A673 (cell line): Measurements from ENCODE around the gene DPYD. TPM values are rescaled to one million over a fixed set of nuclear protein-coding genes. Genes with fewer than 3 reads are reported as not detected.

Experiments used
- BruUV-seq: library from RNA; stranded (reverse); fragments of 400-500 nt; replicated peaks from 2 replicates; lab custom pipeline; 2021; lab: Mats Ljungman, UMichigan
- CTCF ChIA-PET: fragments of 300-600 bp; sonication (Branson Sonifier 250); formaldehyde crosslinking; loops from one replicate; lab custom pipeline; 2022; ENCODE audit warnings: antibody characterized with exemption; lab: Charles Lee
- POLR2A ChIA-PET: fragments of 300-600 bp; sonication (Branson Sonifier 250); formaldehyde crosslinking; loops from one replicate; lab custom pipeline; 2022; ENCODE audit warnings: antibody characterized with exemption; ENCODE audit not compliant: low non-redundant PET; lab: Charles Lee
- DNase-seq: peaks from one replicate; pipeline ENCODE4 v3.0.0-alpha.2; 2015; ENCODE audit warnings: low spot score
- H3K27ac ChIP-seq: fragments of 200-600 bp; sonication (generic); 2 replicates; pipeline ENCODE4 v1.5.1; 2016; ENCODE audit warnings: mixed run types, low read depth, mild to moderate bottlenecking, mixed read lengths, antibody characterized with exemption, low read length; ENCODE audit not compliant: poor library complexity, severe bottlenecking
- H3K27me3 ChIP-seq: fragments of 200-600 bp; sonication (generic); replicated peaks from 2 replicates; pipeline ENCODE4 v1.6.1; 2017; ENCODE audit warnings: mixed run types, low read depth, mild to moderate bottlenecking, mixed read lengths, antibody characterized with exemption, low read length; ENCODE audit not compliant: insufficient read depth, poor library complexity
- H3K36me3 ChIP-seq: fragments of 200-600 bp; sonication (generic); 2 replicates; pipeline ENCODE4 v1.6.1; 2016; ENCODE audit warnings: mixed run types, mild to moderate bottlenecking, mixed read lengths, antibody characterized with exemption, low read length; ENCODE audit not compliant: insufficient read depth, poor library complexity, severe bottlenecking
- H3K4me1 ChIP-seq: fragments of 200-600 bp; sonication (generic); 2 replicates; pipeline ENCODE4 v1.6.1; 2017; ENCODE audit warnings: mixed run types, mild to moderate bottlenecking, mixed read lengths, antibody characterized with exemption, low read length; ENCODE audit not compliant: insufficient read depth, poor library complexity, severe bottlenecking
- H3K4me3 ChIP-seq: fragments of 200-600 bp; sonication (generic); 2 replicates; pipeline ENCODE4 v1.5.1; 2016; ENCODE audit warnings: low read depth, mixed run types, mild to moderate bottlenecking, mixed read lengths, low read length; ENCODE audit not compliant: poor library complexity, severe bottlenecking
- H3K9me3 ChIP-seq: fragments of 200-600 bp; sonication (generic); 2 replicates; pipeline ENCODE4 v1.6.1; 2016; ENCODE audit warnings: mixed run types, low read depth, mild to moderate bottlenecking, mixed read lengths, antibody characterized with exemption, low read length; ENCODE audit not compliant: poor library complexity, severe bottlenecking
- EZH2 ChIP-seq: fragments of 200-600 bp; sonication (generic); IDR thresholded peaks from 2 replicates; pipeline ENCODE4 v1.6.1; 2017; ENCODE audit warnings: borderline replicate concordance, low read depth, mild to moderate bottlenecking, mixed read lengths, antibody characterized with exemption, low read length; ENCODE audit not compliant: poor library complexity, severe bottlenecking
- intact Hi-C: fragments of 100-400 bp; cut with micrococcal nuclease; formaldehyde crosslinking; loops from one replicate; pipeline ENCODE4 v1.10.0; 2022; ENCODE audit not compliant: unreplicated experiment
- total RNA-seq: library from RNA; stranded (reverse); gene quantifications from 2 replicates; pipeline ENCODE4 v1.2.3, GENCODE V29; 2021
- TF ChIP-seq, protein P1 (sequence below): fragments of 300-800, 200-600 bp; sonication (generic); conservative IDR thresholded peaks from 2 replicates; pipeline ENCODE4 v1.5.1; 2017; ENCODE audit warnings: low read depth, mild to moderate bottlenecking, antibody characterized with exemption, low read length, moderate library complexity, mixed read lengths

DPYD gene
- total RNA-seq, 1 experiment from 2014 or later, result 13.4 TPM

DNA sequence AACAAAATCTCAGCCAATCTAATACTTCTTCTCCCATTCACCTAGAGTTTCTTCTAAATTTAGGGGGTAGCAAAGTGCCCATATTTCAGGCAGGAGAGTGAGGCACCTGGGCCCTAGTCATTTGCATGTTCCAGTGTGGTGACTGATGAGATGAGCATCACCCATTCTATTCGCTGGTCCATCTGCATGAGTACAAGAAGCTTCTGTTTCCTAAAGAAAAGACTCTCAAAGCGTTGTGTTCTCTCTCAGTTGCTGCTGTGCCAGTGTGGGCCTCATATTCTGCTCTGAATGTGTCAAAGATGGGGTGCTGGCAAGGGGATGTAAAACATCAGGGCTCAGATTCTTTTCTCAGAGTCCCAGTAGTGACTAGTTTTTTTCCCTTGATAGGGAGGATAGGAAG, 16.1 kb upstream of the DPYD start:
- no peak for TF ChIP-seq EZH2
- intact Hi-C loops, result no loop called here
- Histone ChIP-seq H3K27me3 (no peaks in the 10 kb centered on the region), H3K36me3 (no peaks in the 10 kb centered on the region), H3K9me3 (no peaks in the 10 kb centered on the region), H3K4me3 (no peak overlapping the region), H3K27ac (no peak overlapping the region), H3K4me1 (peaks cover 3% of the 10 kb centered on the region)
- no TSS peak for BruUV-seq
- POLR2A ChIA-PET, result no interaction called here
- CTCF ChIA-PET, result no interaction called here
- no peak for DNase-seq

DNA sequence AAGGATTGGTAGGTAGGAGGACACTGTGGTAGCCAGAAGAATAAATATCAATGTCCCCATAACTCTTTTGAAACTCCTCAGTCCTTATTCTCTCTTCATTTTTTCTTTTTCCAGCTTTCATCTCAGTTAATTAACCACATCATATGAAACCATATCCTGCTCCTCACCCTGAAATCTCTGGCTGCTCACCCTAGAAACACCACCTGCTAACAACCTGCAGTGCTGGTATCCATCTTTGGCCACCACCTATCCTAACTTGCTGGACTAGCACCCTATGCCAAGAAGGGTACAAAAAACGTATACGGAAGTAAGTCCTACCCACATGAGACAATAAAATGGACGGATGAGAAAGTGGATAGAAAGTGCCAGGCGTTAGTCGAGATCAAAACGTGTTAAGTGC, 13.7 kb upstream of the DPYD start:
- no peak for TF ChIP-seq EZH2
- CTCF ChIA-PET, result no interaction called here
- H3K27ac ChIP-seq, result no peak overlapping the region

DNA sequence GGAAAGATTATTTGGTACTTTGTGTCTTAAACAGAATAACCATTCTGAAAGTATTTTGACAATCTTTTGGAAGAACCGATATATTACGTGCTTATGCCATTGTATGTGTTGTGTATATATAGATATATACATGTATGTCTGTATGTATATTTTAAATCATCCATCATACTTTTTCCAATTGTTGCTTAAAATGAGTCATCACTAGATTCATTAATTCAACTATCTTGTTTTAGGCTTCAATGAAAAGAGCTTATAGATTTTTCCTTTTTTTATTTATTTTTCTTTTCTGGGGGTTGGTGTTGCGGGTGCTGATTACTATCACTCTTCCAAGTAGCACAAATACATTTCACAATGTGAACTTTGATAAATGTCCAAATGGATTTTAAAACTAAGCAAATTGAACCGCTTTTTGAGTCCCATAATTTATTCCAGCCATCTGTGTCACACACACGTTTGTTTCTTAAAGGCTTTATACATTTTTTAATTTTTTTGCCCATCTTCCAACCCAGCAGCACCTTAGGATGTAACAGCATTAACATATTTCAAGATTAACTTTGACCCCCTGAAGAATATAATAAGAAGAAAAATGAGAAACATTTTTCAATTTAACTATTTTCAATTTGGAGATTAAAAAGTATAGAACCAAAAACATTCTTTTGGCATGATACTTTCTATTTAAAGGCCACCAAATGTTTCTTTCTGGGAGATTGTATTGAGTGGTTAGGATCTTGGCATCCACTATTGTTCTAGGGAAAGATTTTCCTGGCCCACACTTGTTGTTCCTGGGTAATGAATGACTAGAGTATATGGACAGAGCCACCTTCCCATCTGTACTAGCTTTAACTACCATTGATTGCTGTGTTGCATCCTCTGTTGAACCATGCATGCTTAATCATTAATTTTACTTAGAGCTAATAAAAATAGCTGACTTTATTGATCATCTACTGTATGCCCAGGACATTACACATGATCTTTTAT, 9.3 kb upstream of the DPYD start:
- Histone ChIP-seq H3K9me3 (no peaks in the 10 kb centered on the region), H3K4me3 (no peak overlapping the region), H3K36me3 (no peaks in the 10 kb centered on the region), H3K27ac (no peak overlapping the region), H3K4me1 (no peaks in the 10 kb centered on the region), H3K27me3 (no peaks in the 10 kb centered on the region)
- DNase-seq, result no peak
- intact Hi-C loops, result no loop called here
- CTCF ChIA-PET, result no interaction called here
- BruUV-seq, result no TSS peak
- no peak for TF ChIP-seq EZH2
- TF ChIP-seq, protein P1, sequence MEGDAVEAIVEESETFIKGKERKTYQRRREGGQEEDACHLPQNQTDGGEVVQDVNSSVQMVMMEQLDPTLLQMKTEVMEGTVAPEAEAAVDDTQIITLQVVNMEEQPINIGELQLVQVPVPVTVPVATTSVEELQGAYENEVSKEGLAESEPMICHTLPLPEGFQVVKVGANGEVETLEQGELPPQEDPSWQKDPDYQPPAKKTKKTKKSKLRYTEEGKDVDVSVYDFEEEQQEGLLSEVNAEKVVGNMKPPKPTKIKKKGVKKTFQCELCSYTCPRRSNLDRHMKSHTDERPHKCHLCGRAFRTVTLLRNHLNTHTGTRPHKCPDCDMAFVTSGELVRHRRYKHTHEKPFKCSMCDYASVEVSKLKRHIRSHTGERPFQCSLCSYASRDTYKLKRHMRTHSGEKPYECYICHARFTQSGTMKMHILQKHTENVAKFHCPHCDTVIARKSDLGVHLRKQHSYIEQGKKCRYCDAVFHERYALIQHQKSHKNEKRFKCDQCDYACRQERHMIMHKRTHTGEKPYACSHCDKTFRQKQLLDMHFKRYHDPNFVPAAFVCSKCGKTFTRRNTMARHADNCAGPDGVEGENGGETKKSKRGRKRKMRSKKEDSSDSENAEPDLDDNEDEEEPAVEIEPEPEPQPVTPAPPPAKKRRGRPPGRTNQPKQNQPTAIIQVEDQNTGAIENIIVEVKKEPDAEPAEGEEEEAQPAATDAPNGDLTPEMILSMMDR, result no peak
- POLR2A ChIA-PET, result no interaction called here

More for the DNA sequence above, 13.7 kb upstream of the DPYD start:
- Histone ChIP-seq H3K9me3 (no peaks in the 10 kb centered on the region), H3K36me3 (no peaks in the 10 kb centered on the region), H3K4me3 (no peak overlapping the region), H3K27me3 (no peaks in the 10 kb centered on the region), H3K4me1 (peaks cover 3% of the 10 kb centered on the region)
- no peak for DNase-seq
- POLR2A ChIA-PET, result no interaction called here
- intact Hi-C loops, result no loop called here
- BruUV-seq, result no TSS peak

DNA sequence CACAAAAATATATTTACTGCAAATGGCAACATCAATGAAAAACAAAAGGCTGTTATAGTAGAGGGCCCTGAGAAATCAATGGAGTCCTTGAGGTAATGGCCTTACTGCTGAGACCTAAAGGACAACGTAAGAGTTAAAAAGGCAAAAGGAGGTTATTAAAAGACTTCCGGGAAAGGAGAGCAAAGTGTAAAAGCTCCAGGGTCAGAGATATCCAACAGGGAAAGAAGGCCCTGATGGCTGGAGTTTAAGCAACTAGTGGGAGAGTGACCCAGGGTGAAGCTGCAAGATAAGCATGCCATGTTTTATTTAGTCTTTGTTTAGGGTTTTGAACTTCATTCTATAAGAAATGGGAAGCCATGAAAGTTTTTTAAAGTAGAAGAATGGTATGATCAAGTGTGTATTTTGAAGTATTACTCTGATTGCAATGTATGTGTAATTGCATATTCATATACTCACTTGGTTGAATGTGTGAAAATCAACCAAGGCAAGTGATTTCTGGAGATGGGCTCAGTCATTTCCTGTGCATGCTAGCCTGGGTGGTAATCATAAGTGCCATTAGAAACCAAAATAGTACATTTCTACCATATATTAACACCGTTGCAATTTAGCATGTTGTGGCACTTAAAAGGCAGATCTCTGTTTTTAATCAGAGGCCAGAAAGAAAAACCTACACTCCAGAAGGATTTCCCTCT, 5.3 kb upstream of the DPYD start:
- no peak overlapping the region for H3K4me3 ChIP-seq
- no peaks in the 10 kb centered on the region for H3K36me3 ChIP-seq
- ChIA-PET CTCF (no interaction called here), POLR2A (no interaction called here)
- TF ChIP-seq EZH2, result no peak
- TF ChIP-seq, protein P1, result no peak
- intact Hi-C loops, result no loop called here
- no peaks in the 10 kb centered on the region for H3K4me1 ChIP-seq
- no peak for DNase-seq
- no peaks in the 10 kb centered on the region for H3K27me3 ChIP-seq
- BruUV-seq, result no TSS peak
- H3K27ac ChIP-seq, result no peak overlapping the region
- H3K9me3 ChIP-seq, result no peaks in the 10 kb centered on the region
